ENCODE data around the gene CPB2. TPM values are rescaled to one million over a fixed set of nuclear protein-coding genes. Genes with fewer than 3 reads are reported as not detected.
A peak's percentile ranks its signal among the peaks of the same experiment; 100 is the strongest.

The CPB2 gene
- total and polyA plus RNA-seq, 4 donors, result 0.11 to 0.30 (median 0.16) TPM; not detected in 1

GRCh38 chr13:46101484-46102254 lies 3.2 kb downstream of the CPB2 start:
- H3K27me3 ChIP-seq (ENCODE audit: control insufficient read depth, insufficient read depth, low read length), result no peaks in the 10 kb centered on the region
- peak in 2 of 6 donors; percentile 20 to 82 for DNase-seq (ENCODE audit: low read depth in 4 of 6, low spot score in 6 of 6)
- no peaks in the 10 kb centered on the region for H3K4me1 ChIP-seq (ENCODE audit: control insufficient read depth, insufficient read depth, low read length)
- H3K36me3 ChIP-seq (ENCODE audit: control insufficient read depth, insufficient read depth, low read length), result no peaks in the 10 kb centered on the region
- H3K27ac ChIP-seq (ENCODE audit: low read depth, low read length), result no peak overlapping the region
- H3K9me3 ChIP-seq (ENCODE audit: control insufficient read depth, insufficient read depth, low read length), result no peaks in the 10 kb centered on the region
- WGBS (ENCODE audit: insufficient coverage), result 83% methylated on average over 2 of the region's 8 CpGs
- H3K4me3 ChIP-seq (ENCODE audit: low read depth, low read length), result no peak overlapping the region

- Histone ChIP-seq H3K27me3 (ENCODE audit: control insufficient read depth, insufficient read depth, low read length) (no peaks in the 10 kb centered on the region), H3K4me3 (ENCODE audit: low read depth, low read length) (no peak overlapping the region), H3K9me3 (ENCODE audit: control insufficient read depth, insufficient read depth, low read length) (no peaks in the 10 kb centered on the region), H3K4me1 (ENCODE audit: control insufficient read depth, insufficient read depth, low read length) (no peaks in the 10 kb centered on the region), H3K27ac (ENCODE audit: low read depth, low read length) (no peak overlapping the region), H3K36me3 (ENCODE audit: control insufficient read depth, insufficient read depth, low read length) (no peaks in the 10 kb centered on the region)
- DNase-seq (ENCODE audit: low read depth in 4 of 6, low spot score in 6 of 6), result no peak
- WGBS (ENCODE audit: insufficient coverage), result 83% methylated on average over 1 of the region's 4 CpGs
Measured at GRCh38 chr13:46101002-46101401, 3.8 kb downstream of the CPB2 start.

DNA sequence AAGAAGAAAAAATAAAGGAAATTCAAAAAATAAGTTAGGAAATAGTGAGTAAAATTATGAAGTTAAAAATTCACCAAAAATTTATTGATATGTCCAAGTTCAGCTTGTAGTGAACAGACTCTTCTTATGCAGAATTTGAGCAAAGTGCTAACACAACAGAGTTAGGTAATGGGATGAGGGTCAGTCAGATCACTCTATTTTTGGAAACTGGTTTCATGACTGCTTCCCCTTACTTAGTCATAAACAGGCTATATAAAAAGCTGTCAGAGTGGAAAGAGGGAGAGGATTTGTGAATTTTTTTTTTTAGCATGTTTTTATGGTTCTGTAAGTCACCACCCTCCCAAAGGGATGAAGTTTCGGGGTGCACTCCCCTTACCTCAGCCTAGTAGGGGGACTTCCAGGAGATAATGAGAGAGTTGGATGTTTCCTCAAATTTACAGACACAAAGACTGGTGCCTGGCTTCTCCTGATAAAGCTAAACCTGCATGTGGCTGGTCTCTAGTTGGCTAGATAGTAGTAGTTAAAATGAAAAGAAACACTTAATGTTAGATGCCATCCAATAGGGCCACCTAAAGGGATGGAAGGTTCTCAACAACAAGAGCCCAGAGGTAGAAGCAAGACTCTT lies 4.5 kb downstream of the CPB2 start:
- WGBS (ENCODE audit: insufficient coverage), result no CpG with 5 or more reads among the region's 1 CpG
- no peak overlapping the region for H3K4me3 ChIP-seq (ENCODE audit: low read depth, low read length)
- no peaks in the 10 kb centered on the region for H3K27me3 ChIP-seq (ENCODE audit: control insufficient read depth, insufficient read depth, low read length)
- no peaks in the 10 kb centered on the region for H3K4me1 ChIP-seq (ENCODE audit: control insufficient read depth, insufficient read depth, low read length)
- DNase-seq (ENCODE audit: low read depth in 4 of 6, low spot score in 6 of 6), result no peak
- H3K36me3 ChIP-seq (ENCODE audit: control insufficient read depth, insufficient read depth, low read length), result no peaks in the 10 kb centered on the region
- H3K9me3 ChIP-seq (ENCODE audit: control insufficient read depth, insufficient read depth, low read length), result no peaks in the 10 kb centered on the region
- no peak overlapping the region for H3K27ac ChIP-seq (ENCODE audit: low read depth, low read length)

- Histone ChIP-seq H3K4me3 (ENCODE audit: low read depth, low read length) (no peak overlapping the region), H3K9me3 (ENCODE audit: control insufficient read depth, insufficient read depth, low read length) (no peaks in the 10 kb centered on the region), H3K27me3 (ENCODE audit: control insufficient read depth, insufficient read depth, low read length) (no peaks in the 10 kb centered on the region), H3K36me3 (ENCODE audit: control insufficient read depth, insufficient read depth, low read length) (no peaks in the 10 kb centered on the region), H3K27ac (ENCODE audit: low read depth, low read length) (no peak overlapping the region), H3K4me1 (ENCODE audit: control insufficient read depth, insufficient read depth, low read length) (no peaks in the 10 kb centered on the region)
- no peak for DNase-seq (ENCODE audit: low read depth in 4 of 6, low spot score in 6 of 6)
- 100% methylated on average over 1 of the region's 4 CpGs for WGBS (ENCODE audit: insufficient coverage)
Measured at GRCh38 chr13:46097663-46098062, 7.2 kb downstream of the CPB2 start.

GRCh38 chr13:46097015-46097414 lies 7.8 kb downstream of the CPB2 start:
- no peaks in the 10 kb centered on the region for H3K9me3 ChIP-seq (ENCODE audit: control insufficient read depth, insufficient read depth, low read length)
- no peaks in the 10 kb centered on the region for H3K36me3 ChIP-seq (ENCODE audit: control insufficient read depth, insufficient read depth, low read length)
- no peak for DNase-seq (ENCODE audit: low read depth in 4 of 6, low spot score in 6 of 6)
- H3K4me1 ChIP-seq (ENCODE audit: control insufficient read depth, insufficient read depth, low read length), result no peaks in the 10 kb centered on the region
- no peaks in the 10 kb centered on the region for H3K27me3 ChIP-seq (ENCODE audit: control insufficient read depth, insufficient read depth, low read length)
- 85% methylated on average over 3 of the region's 3 CpGs for WGBS (ENCODE audit: insufficient coverage)
- H3K27ac ChIP-seq (ENCODE audit: low read depth, low read length), result no peak overlapping the region
- no peak overlapping the region for H3K4me3 ChIP-seq (ENCODE audit: low read depth, low read length)

- no peaks in the 10 kb centered on the region for H3K4me1 ChIP-seq (ENCODE audit: control insufficient read depth, insufficient read depth, low read length)
- H3K9me3 ChIP-seq (ENCODE audit: control insufficient read depth, insufficient read depth, low read length), result no peaks in the 10 kb centered on the region
- no peaks in the 10 kb centered on the region for H3K36me3 ChIP-seq (ENCODE audit: control insufficient read depth, insufficient read depth, low read length)
- H3K27ac ChIP-seq (ENCODE audit: low read depth, low read length), result no peak overlapping the region
- DNase-seq (ENCODE audit: low read depth in 4 of 6, low spot score in 6 of 6), result no peak
- 100% methylated on average over 2 of the region's 3 CpGs for WGBS (ENCODE audit: insufficient coverage)
- no peaks in the 10 kb centered on the region for H3K27me3 ChIP-seq (ENCODE audit: control insufficient read depth, insufficient read depth, low read length)
- no peak overlapping the region for H3K4me3 ChIP-seq (ENCODE audit: low read depth, low read length)
Measured at GRCh38 chr13:46094478-46094877, 10.4 kb downstream of the CPB2 start.

DNA sequence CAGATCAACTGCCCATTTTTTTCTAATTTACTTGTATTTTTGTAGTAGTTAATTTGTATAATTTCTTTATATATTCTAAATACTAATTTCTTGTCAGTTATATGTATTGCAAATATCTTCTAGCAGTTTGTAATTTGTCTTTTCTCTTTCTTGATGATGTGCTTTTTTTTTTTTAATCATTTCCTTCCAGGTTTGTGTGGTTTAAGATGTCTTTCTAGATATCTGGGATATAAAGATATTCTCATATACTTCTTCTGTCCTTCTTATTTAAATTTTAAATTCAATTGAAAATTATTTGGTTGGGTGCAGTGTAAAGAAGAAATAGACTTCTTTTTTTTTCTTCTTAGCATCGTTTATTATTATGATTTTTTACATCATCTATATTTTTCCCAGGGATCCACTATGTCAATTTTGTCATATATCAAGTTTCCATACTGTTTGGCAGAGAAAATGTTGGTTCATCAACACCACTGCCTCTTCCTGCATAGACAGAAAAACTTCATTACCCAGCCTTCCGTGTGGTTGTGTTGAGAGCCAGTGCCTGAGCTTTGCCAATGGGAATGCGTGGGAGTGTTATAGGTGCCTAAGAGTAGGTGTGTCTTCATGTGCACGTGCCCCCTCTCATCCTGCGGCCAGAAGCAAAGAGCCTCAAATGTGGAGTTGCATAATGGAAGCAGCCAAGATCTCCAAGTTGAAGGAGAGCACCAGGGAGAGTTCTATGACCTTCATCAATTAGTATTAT lies 15.8 kb downstream of the CPB2 start:
- Histone ChIP-seq H3K27me3 (ENCODE audit: control insufficient read depth, insufficient read depth, low read length) (no peaks in the 10 kb centered on the region), H3K4me1 (ENCODE audit: control insufficient read depth, insufficient read depth, low read length) (no peaks in the 10 kb centered on the region), H3K27ac (ENCODE audit: low read depth, low read length) (no peak overlapping the region), H3K4me3 (ENCODE audit: low read depth, low read length) (no peak overlapping the region), H3K9me3 (ENCODE audit: control insufficient read depth, insufficient read depth, low read length) (no peaks in the 10 kb centered on the region), H3K36me3 (ENCODE audit: control insufficient read depth, insufficient read depth, low read length) (no peaks in the 10 kb centered on the region)
- WGBS (ENCODE audit: insufficient coverage), result 65% methylated on average over 2 of the region's 5 CpGs
- no peak for DNase-seq (ENCODE audit: low read depth in 4 of 6, low spot score in 6 of 6)

- no peak for DNase-seq (ENCODE audit: low read depth in 4 of 6, low spot score in 6 of 6)
Measured at GRCh38 chr13:46087481-46087880, 17.4 kb downstream of the CPB2 start.

GRCh38 chr13:46086985-46087384 lies 17.8 kb downstream of the CPB2 start:
- 96% methylated on average over 4 of the region's 12 CpGs for WGBS (ENCODE audit: insufficient coverage)
- H3K36me3 ChIP-seq (ENCODE audit: control insufficient read depth, insufficient read depth, low read length), result no peaks in the 10 kb centered on the region
- no peaks in the 10 kb centered on the region for H3K9me3 ChIP-seq (ENCODE audit: control insufficient read depth, insufficient read depth, low read length)
- no peaks in the 10 kb centered on the region for H3K4me1 ChIP-seq (ENCODE audit: control insufficient read depth, insufficient read depth, low read length)
- no peaks in the 10 kb centered on the region for H3K27me3 ChIP-seq (ENCODE audit: control insufficient read depth, insufficient read depth, low read length)
- no peak for DNase-seq (ENCODE audit: low read depth in 4 of 6, low spot score in 6 of 6)
- H3K27ac ChIP-seq (ENCODE audit: low read depth, low read length), result no peak overlapping the region
- no peak overlapping the region for H3K4me3 ChIP-seq (ENCODE audit: low read depth, low read length)

More at GRCh38 chr13:46087481-46087880, 17.4 kb downstream of the CPB2 start:
- Histone ChIP-seq H3K9me3 (ENCODE audit: control insufficient read depth, insufficient read depth, low read length) (no peaks in the 10 kb centered on the region), H3K4me1 (ENCODE audit: control insufficient read depth, insufficient read depth, low read length) (no peaks in the 10 kb centered on the region), H3K36me3 (ENCODE audit: control insufficient read depth, insufficient read depth, low read length) (no peaks in the 10 kb centered on the region), H3K4me3 (ENCODE audit: low read depth, low read length) (no peak overlapping the region), H3K27ac (ENCODE audit: low read depth, low read length) (no peak overlapping the region), H3K27me3 (ENCODE audit: control insufficient read depth, insufficient read depth, low read length) (no peaks in the 10 kb centered on the region)
